ENCODE results near the gene ZIC2.

Gene ZIC2

GRCh38 chr13:99960663-99961311, 20.8 kb upstream of the ZIC2 start:
- no peak overlapping the region for H3K9ac ChIP-seq (ENCODE audit: low read length)
- H3K36me3 ChIP-seq (ENCODE audit: control insufficient read depth, insufficient read depth, low read length, severe bottlenecking), result no peaks in the 10 kb centered on the region
- H3K27me3 ChIP-seq (replicated peaks; ENCODE audit: control insufficient read depth, insufficient read depth, low read length), result peaks cover 87% of the 10 kb centered on the region
- no peak for DNase-seq (ENCODE audit: low read depth)
- no peak overlapping the region for H3K4me3 ChIP-seq (ENCODE audit: low read length)
- H3K4me1 ChIP-seq (ENCODE audit: control insufficient read depth, insufficient read depth, low read length), result peaks cover 9% of the 10 kb centered on the region
- H3K9me3 ChIP-seq (ENCODE audit: control insufficient read depth, low read length), result no peaks in the 10 kb centered on the region

- H3K4me1 ChIP-seq (ENCODE audit: control insufficient read depth, insufficient read depth, low read length), result peaks cover under 1% of the 10 kb centered on the region
- H3K9me3 ChIP-seq (ENCODE audit: control insufficient read depth, low read length), result no peaks in the 10 kb centered on the region
- H3K4me3 ChIP-seq (ENCODE audit: low read length), result no peak overlapping the region
- peaks cover 87% of the 10 kb centered on the region for H3K27me3 ChIP-seq (replicated peaks; ENCODE audit: control insufficient read depth, insufficient read depth, low read length)
- no peaks in the 10 kb centered on the region for H3K36me3 ChIP-seq (ENCODE audit: control insufficient read depth, insufficient read depth, low read length, severe bottlenecking)
- DNase-seq (ENCODE audit: low read depth), result no peak
- no peak overlapping the region for H3K9ac ChIP-seq (ENCODE audit: low read length)
Measured at GRCh38 chr13:99961636-99962035, 19.9 kb upstream of the ZIC2 start.

GRCh38 chr13:99962242-99962641, 19.3 kb upstream of the ZIC2 start:
- H3K36me3 ChIP-seq (ENCODE audit: control insufficient read depth, insufficient read depth, low read length, severe bottlenecking), result no peaks in the 10 kb centered on the region

GRCh38 chr13:99963816-99964339, 17.7 kb upstream of the ZIC2 start:
- peaks cover 4% of the 10 kb centered on the region for H3K4me1 ChIP-seq (ENCODE audit: control insufficient read depth, insufficient read depth, low read length)
- H3K9ac ChIP-seq (ENCODE audit: low read length), result no peak overlapping the region
- H3K27me3 ChIP-seq (replicated peaks; ENCODE audit: control insufficient read depth, insufficient read depth, low read length), result peaks cover 83% of the 10 kb centered on the region
- no peak for DNase-seq (ENCODE audit: low read depth)
- H3K36me3 ChIP-seq (ENCODE audit: control insufficient read depth, insufficient read depth, low read length, severe bottlenecking), result no peaks in the 10 kb centered on the region
- H3K9me3 ChIP-seq (ENCODE audit: control insufficient read depth, low read length), result peaks cover 3% of the 10 kb centered on the region
- no peak overlapping the region for H3K4me3 ChIP-seq (ENCODE audit: low read length)

More at GRCh38 chr13:99962242-99962641, 19.3 kb upstream of the ZIC2 start:
- DNase-seq (ENCODE audit: low read depth), result no peak
- no peak overlapping the region for H3K9ac ChIP-seq (ENCODE audit: low read length)
- no peaks in the 10 kb centered on the region for H3K9me3 ChIP-seq (ENCODE audit: control insufficient read depth, low read length)
- peaks cover 87% of the 10 kb centered on the region for H3K27me3 ChIP-seq (replicated peaks; ENCODE audit: control insufficient read depth, insufficient read depth, low read length)
- H3K4me3 ChIP-seq (ENCODE audit: low read length), result no peak overlapping the region
- no peaks in the 10 kb centered on the region for H3K4me1 ChIP-seq (ENCODE audit: control insufficient read depth, insufficient read depth, low read length)

- H3K4me3 ChIP-seq (ENCODE audit: low read length), result no peak overlapping the region
- H3K9me3 ChIP-seq (ENCODE audit: control insufficient read depth, low read length), result peaks cover 3% of the 10 kb centered on the region
- peaks cover 6% of the 10 kb centered on the region for H3K4me1 ChIP-seq (ENCODE audit: control insufficient read depth, insufficient read depth, low read length)
- DNase-seq (ENCODE audit: low read depth), result no peak
- no peak overlapping the region for H3K9ac ChIP-seq (ENCODE audit: low read length)
- H3K27me3 ChIP-seq (replicated peaks; ENCODE audit: control insufficient read depth, insufficient read depth, low read length), result peaks cover 76% of the 10 kb centered on the region
- no peaks in the 10 kb centered on the region for H3K36me3 ChIP-seq (ENCODE audit: control insufficient read depth, insufficient read depth, low read length, severe bottlenecking)
Measured at GRCh38 chr13:99965329-99966000, 16.1 kb upstream of the ZIC2 start.

- Histone ChIP-seq H3K36me3 (ENCODE audit: control insufficient read depth, insufficient read depth, low read length, severe bottlenecking) (no peaks in the 10 kb centered on the region), H3K27me3 (replicated peaks; ENCODE audit: control insufficient read depth, insufficient read depth, low read length) (peaks cover 69% of the 10 kb centered on the region)
Measured at GRCh38 chr13:99966064-99966805, 15.3 kb upstream of the ZIC2 start.

GRCh38 chr13:99967498-99967868, 14.1 kb upstream of the ZIC2 start:
- Histone ChIP-seq H3K9me3 (ENCODE audit: control insufficient read depth, low read length) (peaks cover 8% of the 10 kb centered on the region), H3K9ac (ENCODE audit: low read length) (no peak overlapping the region), H3K4me3 (ENCODE audit: low read length) (no peak overlapping the region), H3K36me3 (ENCODE audit: control insufficient read depth, insufficient read depth, low read length, severe bottlenecking) (no peaks in the 10 kb centered on the region), H3K4me1 (ENCODE audit: control insufficient read depth, insufficient read depth, low read length) (peaks cover 6% of the 10 kb centered on the region), H3K27me3 (replicated peaks; ENCODE audit: control insufficient read depth, insufficient read depth, low read length) (peaks cover 68% of the 10 kb centered on the region)
- no peak for DNase-seq (ENCODE audit: low read depth)

More at GRCh38 chr13:99966064-99966805, 15.3 kb upstream of the ZIC2 start:
- Histone ChIP-seq H3K9ac (ENCODE audit: low read length) (no peak overlapping the region), H3K9me3 (ENCODE audit: control insufficient read depth, low read length) (peaks cover 3% of the 10 kb centered on the region), H3K4me1 (ENCODE audit: control insufficient read depth, insufficient read depth, low read length) (peaks cover 6% of the 10 kb centered on the region), H3K4me3 (ENCODE audit: low read length) (no peak overlapping the region)
- no peak for DNase-seq (ENCODE audit: low read depth)

- Histone ChIP-seq H3K27me3 (replicated peaks; ENCODE audit: control insufficient read depth, insufficient read depth, low read length) (peaks cover 68% of the 10 kb centered on the region), H3K4me1 (ENCODE audit: control insufficient read depth, insufficient read depth, low read length) (peaks cover 6% of the 10 kb centered on the region)
- DNase-seq (ENCODE audit: low read depth), result no peak
Measured at GRCh38 chr13:99967869-99968520, 13.6 kb upstream of the ZIC2 start.

GRCh38 chr13:99968521-99969452, 12.8 kb upstream of the ZIC2 start:
- Histone ChIP-seq H3K36me3 (ENCODE audit: control insufficient read depth, insufficient read depth, low read length, severe bottlenecking) (no peaks in the 10 kb centered on the region), H3K4me1 (ENCODE audit: control insufficient read depth, insufficient read depth, low read length) (peaks cover 6% of the 10 kb centered on the region), H3K9me3 (ENCODE audit: control insufficient read depth, low read length) (peaks cover 11% of the 10 kb centered on the region), H3K9ac (ENCODE audit: low read length) (no peak overlapping the region), H3K27me3 (replicated peaks; ENCODE audit: control insufficient read depth, insufficient read depth, low read length) (peaks cover 68% of the 10 kb centered on the region), H3K4me3 (ENCODE audit: low read length) (peak overlapping the region; percentile 58)
- peak; percentile 56 for DNase-seq (ENCODE audit: low read depth)

More at GRCh38 chr13:99967869-99968520, 13.6 kb upstream of the ZIC2 start:
- H3K9me3 ChIP-seq (ENCODE audit: control insufficient read depth, low read length), result peaks cover 10% of the 10 kb centered on the region
- H3K9ac ChIP-seq (ENCODE audit: low read length), result no peak overlapping the region
- peak overlapping the region; percentile 58 for H3K4me3 ChIP-seq (ENCODE audit: low read length)
- H3K36me3 ChIP-seq (ENCODE audit: control insufficient read depth, insufficient read depth, low read length, severe bottlenecking), result no peaks in the 10 kb centered on the region

- H3K36me3 ChIP-seq (ENCODE audit: control insufficient read depth, insufficient read depth, low read length, severe bottlenecking), result no peaks in the 10 kb centered on the region
- H3K4me3 ChIP-seq (ENCODE audit: low read length), result no peak overlapping the region
- peaks cover 18% of the 10 kb centered on the region for H3K9me3 ChIP-seq (ENCODE audit: control insufficient read depth, low read length)
- peaks cover 6% of the 10 kb centered on the region for H3K4me1 ChIP-seq (ENCODE audit: control insufficient read depth, insufficient read depth, low read length)
- no peak for DNase-seq (ENCODE audit: low read depth)
- H3K27me3 ChIP-seq (replicated peaks; ENCODE audit: control insufficient read depth, insufficient read depth, low read length), result peaks cover 68% of the 10 kb centered on the region
- no peak overlapping the region for H3K9ac ChIP-seq (ENCODE audit: low read length)
Measured at GRCh38 chr13:99969453-99969918, 12.1 kb upstream of the ZIC2 start.

All from adipocyte (in vitro differentiated cells).